ENCODE measurements around the gene RXRG.
A peak's percentile ranks its signal among the peaks of the same experiment; 100 is the strongest.

Gene RXRG

DNA sequence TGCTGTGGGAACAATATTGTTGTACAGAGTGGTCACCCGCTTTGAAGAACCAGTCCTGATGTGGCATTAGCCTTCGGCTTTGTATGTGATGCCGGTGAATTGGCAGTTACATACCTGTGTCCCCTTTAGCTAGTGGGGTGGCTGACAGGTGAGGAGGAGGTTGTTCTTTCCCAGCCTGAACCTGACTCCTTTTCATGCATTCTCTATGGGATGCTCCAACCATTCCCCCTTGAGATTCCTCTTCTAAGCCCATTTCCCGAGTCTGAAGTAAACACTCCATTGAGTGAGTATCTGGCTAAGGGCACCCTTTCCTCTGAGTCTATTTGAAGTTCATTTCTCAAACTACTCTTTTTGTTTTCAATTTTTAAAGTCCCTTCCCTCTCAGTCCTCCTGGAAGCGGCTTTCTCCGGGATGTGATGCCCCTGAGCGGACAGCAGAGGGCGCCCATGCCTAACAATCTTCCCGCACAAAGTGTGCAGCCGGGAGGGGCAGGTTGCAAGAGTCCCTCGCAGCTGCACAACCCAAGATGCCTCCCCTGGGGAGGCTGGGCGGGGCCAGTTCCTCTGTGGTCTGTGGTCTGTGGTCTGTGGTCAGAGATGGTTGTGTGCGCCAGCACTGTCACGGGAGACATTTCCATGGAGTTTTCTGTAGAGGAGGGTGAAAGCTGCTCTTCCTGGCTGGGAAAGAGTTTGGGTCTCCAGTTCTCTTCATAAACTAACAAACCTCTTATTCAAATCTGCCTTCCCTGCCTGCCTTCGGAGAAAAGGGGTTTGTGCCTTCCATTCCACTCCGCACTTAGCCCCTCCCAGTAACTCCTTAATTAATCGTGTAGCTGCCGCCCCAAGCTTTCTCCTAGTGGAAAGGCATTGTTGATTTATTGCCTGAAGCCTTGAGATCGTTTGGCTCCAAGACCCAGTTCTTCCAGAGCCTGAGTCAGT is 52.0 kb downstream of the RXRG start:
- Histone ChIP-seq H3K27ac (ENCODE audit: poor library complexity, severe bottlenecking) (no peak overlapping the region), H3K27me3 (ENCODE audit: insufficient read depth, poor library complexity, severe bottlenecking) (peaks cover 7% of the 10 kb centered on the region), H3K9me3 (ENCODE audit: severe bottlenecking) (no peaks in the 10 kb centered on the region), H3K4me3 (ENCODE audit: severe bottlenecking) (no peak overlapping the region), H3K36me3 (ENCODE audit: low read depth) (no peaks in the 10 kb centered on the region), H3K4me1 (ENCODE audit: insufficient read depth, poor library complexity, severe bottlenecking) (no peaks in the 10 kb centered on the region)
- ATAC-seq (ENCODE audit: low read depth) (peak; percentile 86), DNase-seq (ENCODE audit: low spot score) (peak; percentile 72)
- peak; percentile 92 for TF ChIP-seq CTCF (IDR thresholded peaks at IDR 0.05; ENCODE audit: poor library complexity, severe bottlenecking)

- H3K36me3 ChIP-seq (ENCODE audit: low read depth): no peaks in the 10 kb centered on the region
- H3K4me3 ChIP-seq (ENCODE audit: severe bottlenecking): no peak overlapping the region
- no peak for DNase-seq (ENCODE audit: low spot score)
- TF ChIP-seq CTCF (IDR thresholded peaks at IDR 0.05; ENCODE audit: poor library complexity, severe bottlenecking): no peak
- H3K4me1 ChIP-seq (ENCODE audit: insufficient read depth, poor library complexity, severe bottlenecking): no peaks in the 10 kb centered on the region
- H3K9me3 ChIP-seq (ENCODE audit: severe bottlenecking): no peaks in the 10 kb centered on the region
- peaks cover 5% of the 10 kb centered on the region for H3K27me3 ChIP-seq (ENCODE audit: insufficient read depth, poor library complexity, severe bottlenecking)
- H3K27ac ChIP-seq (ENCODE audit: poor library complexity, severe bottlenecking): no peak overlapping the region
- ATAC-seq (ENCODE audit: low read depth): no peak
Observed at GRCh38 chr1:165389609-165390008, 55.3 kb downstream of the RXRG start.

GRCh38 chr1:165387961-165388360 is 57.0 kb downstream of the RXRG start:
- TF ChIP-seq CTCF (IDR thresholded peaks at IDR 0.05; ENCODE audit: poor library complexity, severe bottlenecking): no peak
- no peak for ATAC-seq (ENCODE audit: low read depth)
- H3K4me3 ChIP-seq (ENCODE audit: severe bottlenecking): no peak overlapping the region

DNA sequence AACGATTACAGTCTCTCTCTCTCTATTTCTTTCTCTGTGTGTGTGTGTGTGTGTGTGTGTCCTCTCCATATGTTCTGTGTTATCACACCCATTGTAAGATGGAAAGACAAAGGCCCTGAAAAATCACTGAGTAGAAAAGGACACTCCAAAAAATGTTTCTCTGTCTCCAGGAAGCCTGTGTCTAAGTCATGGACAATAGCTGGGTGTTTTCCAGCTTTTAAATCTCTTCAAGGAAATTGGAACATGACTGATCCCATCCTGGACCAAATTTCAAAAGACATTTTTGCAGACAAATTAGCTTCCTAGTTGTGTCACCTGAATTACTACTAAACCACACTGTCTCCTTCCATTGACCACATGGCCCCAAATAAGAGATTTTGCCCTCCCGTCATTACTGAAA is 57.4 kb downstream of the RXRG start:
- H3K27ac ChIP-seq (ENCODE audit: poor library complexity, severe bottlenecking): no peak overlapping the region
- TF ChIP-seq CTCF (IDR thresholded peaks at IDR 0.05; ENCODE audit: poor library complexity, severe bottlenecking): no peak
- no peaks in the 10 kb centered on the region for H3K36me3 ChIP-seq (ENCODE audit: low read depth)
- no peak overlapping the region for H3K4me3 ChIP-seq (ENCODE audit: severe bottlenecking)
- no peak for ATAC-seq (ENCODE audit: low read depth)
- DNase-seq (ENCODE audit: low spot score): no peak
- no peaks in the 10 kb centered on the region for H3K9me3 ChIP-seq (ENCODE audit: severe bottlenecking)
- H3K4me1 ChIP-seq (ENCODE audit: insufficient read depth, poor library complexity, severe bottlenecking): no peaks in the 10 kb centered on the region
- H3K27me3 ChIP-seq (ENCODE audit: insufficient read depth, poor library complexity, severe bottlenecking): peaks cover 5% of the 10 kb centered on the region

More at GRCh38 chr1:165387961-165388360, 57.0 kb downstream of the RXRG start:
- no peaks in the 10 kb centered on the region for H3K9me3 ChIP-seq (ENCODE audit: severe bottlenecking)
- DNase-seq (ENCODE audit: low spot score): no peak
- no peaks in the 10 kb centered on the region for H3K4me1 ChIP-seq (ENCODE audit: insufficient read depth, poor library complexity, severe bottlenecking)
- no peak overlapping the region for H3K27ac ChIP-seq (ENCODE audit: poor library complexity, severe bottlenecking)
- H3K36me3 ChIP-seq (ENCODE audit: low read depth): no peaks in the 10 kb centered on the region
- peaks cover 5% of the 10 kb centered on the region for H3K27me3 ChIP-seq (ENCODE audit: insufficient read depth, poor library complexity, severe bottlenecking)

Data from RWPE2 (cell line).